ENCODE results near the gene DMKN.

DMKN gene

GRCh38 chr19:35561436-35561835 is 48.0 kb upstream of the DMKN start:
- H3K27ac ChIP-seq (ENCODE audit: low read depth, low read length), result no peak overlapping the region
- no peaks in the 10 kb centered on the region; the same call in 1 of the 2 replicates for H4K20me1 ChIP-seq (ENCODE audit: control insufficient read depth, insufficient read depth, low read depth, low read length)
- no peak overlapping the region for H3K4me3 ChIP-seq (ENCODE audit: low read length)
- no peaks in the 10 kb centered on the region for H3F3A ChIP-seq (ENCODE audit: control insufficient read depth, insufficient read depth)
- TF ChIP-seq CTCF (IDR thresholded peaks at IDR 0.05; ENCODE audit: low read depth, low read length, poor library complexity, severe bottlenecking), result no peak
- no peak for TF ChIP-seq EZH2phosphoT487 (IDR thresholded peaks at IDR 0.05; ENCODE audit: borderline replicate concordance, low read length)
- H3K27me3 ChIP-seq (ENCODE audit: control insufficient read depth, low read length), result peaks cover 19% of the 10 kb centered on the region
- H3K9me3 ChIP-seq (ENCODE audit: control insufficient read depth, insufficient read depth, low read length), result no peaks in the 10 kb centered on the region
- H3K4me1 ChIP-seq (ENCODE audit: control insufficient read depth, low read length), result peaks cover 11% of the 10 kb centered on the region
- no peaks in the 10 kb centered on the region for H3K9me2 ChIP-seq (replicated peaks; ENCODE audit: control insufficient read depth, low read length)
- no peaks in the 10 kb centered on the region for H3K79me2 ChIP-seq (ENCODE audit: control insufficient read depth, low read length)
- no peak overlapping the region for H3K4me2 ChIP-seq (ENCODE audit: low read length)
- H3K36me3 ChIP-seq (ENCODE audit: control insufficient read depth, low read length), result no peaks in the 10 kb centered on the region

GRCh38 chr19:35560677-35561076 is 47.2 kb upstream of the DMKN start:
- H3K9me3 ChIP-seq (ENCODE audit: control insufficient read depth, insufficient read depth, low read length), result no peaks in the 10 kb centered on the region
- TF ChIP-seq EZH2phosphoT487 (IDR thresholded peaks at IDR 0.05; ENCODE audit: borderline replicate concordance, low read length) (no peak), CTCF (IDR thresholded peaks at IDR 0.05; ENCODE audit: low read depth, low read length, poor library complexity, severe bottlenecking) (no peak)

GRCh38 chr19:35560271-35560670 is 46.8 kb upstream of the DMKN start:
- no peak for TF ChIP-seq CTCF (IDR thresholded peaks at IDR 0.05; ENCODE audit: low read depth, low read length, poor library complexity, severe bottlenecking)
- no peaks in the 10 kb centered on the region for H3K9me2 ChIP-seq (replicated peaks; ENCODE audit: control insufficient read depth, low read length)
- H3K79me2 ChIP-seq (ENCODE audit: control insufficient read depth, low read length), result no peaks in the 10 kb centered on the region
- H3K27ac ChIP-seq (ENCODE audit: low read depth, low read length), result no peak overlapping the region
- H4K20me1 ChIP-seq (ENCODE audit: control insufficient read depth, insufficient read depth, low read depth, low read length), result no peaks in the 10 kb centered on the region; the same call in 1 of the 2 replicates
- no peaks in the 10 kb centered on the region for H3K9me3 ChIP-seq (ENCODE audit: control insufficient read depth, insufficient read depth, low read length)
- no peaks in the 10 kb centered on the region for H3F3A ChIP-seq (ENCODE audit: control insufficient read depth, insufficient read depth)
- no peaks in the 10 kb centered on the region for H3K36me3 ChIP-seq (ENCODE audit: control insufficient read depth, low read length)
- no peak overlapping the region for H3K4me3 ChIP-seq (ENCODE audit: low read length)
- peaks cover 19% of the 10 kb centered on the region for H3K27me3 ChIP-seq (ENCODE audit: control insufficient read depth, low read length)
- H3K4me1 ChIP-seq (ENCODE audit: control insufficient read depth, low read length), result peaks cover 11% of the 10 kb centered on the region
- H3K4me2 ChIP-seq (ENCODE audit: low read length), result no peak overlapping the region

More at GRCh38 chr19:35560677-35561076, 47.2 kb upstream of the DMKN start:
- Histone ChIP-seq H4K20me1 (ENCODE audit: control insufficient read depth, insufficient read depth, low read depth, low read length) (no peaks in the 10 kb centered on the region; the same call in 1 of the 2 replicates), H3K36me3 (ENCODE audit: control insufficient read depth, low read length) (no peaks in the 10 kb centered on the region), H3F3A (ENCODE audit: control insufficient read depth, insufficient read depth) (no peaks in the 10 kb centered on the region), H3K79me2 (ENCODE audit: control insufficient read depth, low read length) (no peaks in the 10 kb centered on the region), H3K4me3 (ENCODE audit: low read length) (no peak overlapping the region), H3K9me2 (replicated peaks; ENCODE audit: control insufficient read depth, low read length) (no peaks in the 10 kb centered on the region), H3K27ac (ENCODE audit: low read depth, low read length) (no peak overlapping the region), H3K4me1 (ENCODE audit: control insufficient read depth, low read length) (peaks cover 11% of the 10 kb centered on the region), H3K27me3 (ENCODE audit: control insufficient read depth, low read length) (peaks cover 19% of the 10 kb centered on the region), H3K4me2 (ENCODE audit: low read length) (no peak overlapping the region)

Measured in DOHH2 (cell line).